Sigmoid colon (tissue), 4 donors: ENCODE measurements around the gene HLA-DQA1.

Experiments
- CTCF ChIP-seq, 4 experiments: fragments of 450-650 bp in 3 of 4; fragments of 200-600 bp in 1 of 4; IDR thresholded peaks; one replicate each; pipeline ENCODE4 v1.5.1; 2016 to 2019; ENCODE audit warnings: antibody characterized with exemption in 4 of 4, mild to moderate bottlenecking in 3 of 4, moderate library complexity in 2 of 4
- EP300 ChIP-seq, 4 donors: sonication (generic); formaldehyde crosslinking; IDR thresholded peaks; one replicate each; pipeline ENCODE4 v1.6.1; 2017; ENCODE audit warnings: antibody characterized with exemption in 4 of 4
- POLR2A ChIP-seq, 2 donors: fragments of 450-650 bp; IDR thresholded peaks; one replicate each; pipeline ENCODE4 v1.6.1; 2016; ENCODE audit warnings: antibody characterized with exemption in 2 of 2, mild to moderate bottlenecking in 2 of 2, moderate library complexity in 2 of 2
- POLR2AphosphoS5 ChIP-seq, 4 donors: sonication (generic); formaldehyde crosslinking; IDR thresholded peaks; one replicate each; pipeline ENCODE4 v1.6.1; 2017; ENCODE audit warnings: antibody characterized with exemption in 4 of 4

- TF ChIP-seq CTCF (IDR thresholded peaks at IDR 0.05) (no peak), POLR2A (IDR thresholded peaks at IDR 0.05) (no peak), EP300 (IDR thresholded peaks at IDR 0.05) (no peak), POLR2AphosphoS5 (IDR thresholded peaks at IDR 0.05) (no peak)
Observed at GRCh38 chr6:32638532-32639219, 1.5 kb downstream of the HLA-DQA1 start.
